HepG2 (cell line): Measurements from ENCODE around the gene PRDX5. TPM values are rescaled to one million over a fixed set of nuclear protein-coding genes. Genes with fewer than 3 reads are reported as not detected.

ENCODE experiments used
- FOXJ3 ChIP-seq: sonication (generic); formaldehyde crosslinking; IDR thresholded peaks from 2 replicates; pipeline ENCODE4 v1.4.0; 2020; ENCODE audit warnings: missing genetic modification reagents, mild to moderate bottlenecking, borderline replicate concordance
- GZF1 ChIP-seq: sonication (generic); formaldehyde crosslinking; IDR thresholded peaks from 2 replicates; pipeline ENCODE4 v1.5.1; 2020; ENCODE audit warnings: mild to moderate bottlenecking, missing genetic modification reagents
- HOXA5 ChIP-seq: sonication (generic); formaldehyde crosslinking; IDR thresholded peaks from 2 replicates; pipeline ENCODE4 v1.4.0; 2020; ENCODE audit warnings: missing genetic modification reagents
- HOXA9 ChIP-seq: sonication (generic); formaldehyde crosslinking; IDR thresholded peaks from 2 replicates; pipeline ENCODE4 v1.8.1; 2022; ENCODE audit warnings: missing genetic modification reagents, mild to moderate bottlenecking, moderate library complexity, borderline replicate concordance
- JUND ChIP-seq: sonication (generic); formaldehyde crosslinking; IDR thresholded peaks from 2 replicates; pipeline ENCODE4 v1.8.0; 2022; ENCODE audit warnings: mild to moderate bottlenecking, missing genetic modification reagents
- KLF12 ChIP-seq: sonication (generic); formaldehyde crosslinking; IDR thresholded peaks from 2 replicates; pipeline ENCODE4 v1.4.0; 2020; ENCODE audit warnings: missing genetic modification reagents, borderline replicate concordance
- MAZ ChIP-seq, 2 experiments: sonication (generic) in 1 of 2; formaldehyde crosslinking in 1 of 2; IDR thresholded peaks; 2 replicates each; pipeline versions ENCODE4 v1.5.0 to v1.6.1; 2012 to 2020; ENCODE audit warnings: low read depth in 2 of 2, mild to moderate bottlenecking in 2 of 2, borderline replicate concordance in 1 of 2, improper control_type of control experiment in 1 of 2, low read length in 1 of 2, missing genetic modification reagents in 1 of 2, moderate library complexity in 1 of 2
- MXI1 ChIP-seq: IDR thresholded peaks from 3 replicates; pipeline ENCODE4 v1.6.1; 2012; ENCODE audit warnings: low read depth, low read length, inconsistent platforms, borderline replicate concordance
- NCOA5 ChIP-seq: sonication (generic); formaldehyde crosslinking; IDR thresholded peaks from 2 replicates; pipeline ENCODE4 v1.4.0; 2020; ENCODE audit warnings: missing genetic modification reagents
- PAF1 ChIP-seq: IDR thresholded peaks from 2 replicates; pipeline ENCODE4 v1.6.1; 2016; ENCODE audit warnings: missing genetic modification reagents, missing compliant biosample characterization
- RARG ChIP-seq: sonication (generic); formaldehyde crosslinking; IDR thresholded peaks from 2 replicates; pipeline ENCODE4 v1.4.0; 2020; ENCODE audit warnings: low read depth, mild to moderate bottlenecking, missing genetic modification reagents
- REXO4 ChIP-seq: sonication (generic); formaldehyde crosslinking; IDR thresholded peaks from 2 replicates; pipeline ENCODE4 v1.8.0; 2022; ENCODE audit warnings: missing genetic modification reagents, mild to moderate bottlenecking, borderline replicate concordance
- SAP130 ChIP-seq: IDR thresholded peaks from 2 replicates; pipeline ENCODE4 v1.6.1; 2016; ENCODE audit warnings: low read depth
- SPEN ChIP-seq: sonication (generic); formaldehyde crosslinking; IDR thresholded peaks from 2 replicates; pipeline ENCODE4 v1.5.1; 2020; ENCODE audit warnings: low read depth, mild to moderate bottlenecking, missing genetic modification reagents
- TARDBP ChIP-seq: sonication (generic); formaldehyde crosslinking; IDR thresholded peaks from 2 replicates; pipeline ENCODE4 v1.8.0; 2022; ENCODE audit warnings: mild to moderate bottlenecking, missing genetic modification reagents
- TBP ChIP-seq: sonication (generic); formaldehyde crosslinking; IDR thresholded peaks from 2 replicates; pipeline ENCODE4 v1.5.0; 2020; ENCODE audit warnings: missing genetic modification reagents
- ZBTB3 ChIP-seq: sonication (generic); formaldehyde crosslinking; IDR thresholded peaks from 2 replicates; pipeline ENCODE4 v1.4.0; 2020; ENCODE audit warnings: low read depth, mild to moderate bottlenecking, moderate library complexity, missing genetic modification reagents, borderline replicate concordance
- ZFAT ChIP-seq: sonication (generic); formaldehyde crosslinking; conservative IDR thresholded peaks from 2 replicates; pipeline ENCODE4 v1.8.1; 2023; ENCODE audit warnings: missing genetic modification reagents, inconsistent platforms
- ZNF547 ChIP-seq: sonication (generic); formaldehyde crosslinking; IDR thresholded peaks from 2 replicates; pipeline ENCODE4 v1.5.1; 2020; ENCODE audit warnings: mild to moderate bottlenecking, missing genetic modification reagents
- ZNF552 ChIP-seq: sonication (generic); formaldehyde crosslinking; IDR thresholded peaks from 2 replicates; pipeline ENCODE4 v1.9.0; 2022; ENCODE audit warnings: missing genetic modification reagents, mild to moderate bottlenecking, borderline replicate concordance
- ZNF615 ChIP-seq: sonication (generic); formaldehyde crosslinking; IDR thresholded peaks from 2 replicates; pipeline ENCODE4 v1.5.0; 2020; ENCODE audit warnings: mild to moderate bottlenecking, missing genetic modification reagents, borderline replicate concordance
- ZNF766 ChIP-seq: sonication (generic); formaldehyde crosslinking; IDR thresholded peaks from 2 replicates; pipeline ENCODE4 v1.5.0; 2020; ENCODE audit warnings: missing genetic modification reagents, borderline replicate concordance
- ZNF839 ChIP-seq: sonication (generic); formaldehyde crosslinking; IDR thresholded peaks from 2 replicates; pipeline ENCODE4 v1.4.0; 2020; ENCODE audit warnings: missing genetic modification reagents, mild to moderate bottlenecking, borderline replicate concordance
- polyA plus RNA-seq, 8 experiments: library from polyadenylated mRNA; depleted of rRNA in 3 of 8; stranded (reverse) in 7 of 8; unstranded in 1 of 8; fragments of >200 nt; fragmentation: Illumina TruSeq in 4 of 8; extraction: Trizol in 4 of 8; gene quantifications; 2 replicates each; pipeline versions ENCODE4 v1.2.1 to v1.2.3, GENCODE V29; 2011 to 2016; ENCODE audit warnings: low read depth in 4 of 8, missing spikeins in 1 of 8, mixed read lengths in 1 of 8; ENCODE audit not compliant: insufficient read depth in 1 of 8
- total RNA-seq, 5 experiments: library from RNA; depleted of rRNA; stranded (reverse); fragments of >200 nt; fragmentation: Illumina TruSeq; extraction: Trizol; gene quantifications; 2 replicates each; pipeline ENCODE4 v1.2.3, GENCODE V29; 2016; ENCODE audit warnings: low read depth in 1 of 5
- TF ChIP-seq, protein P1 (sequence below): sonication (generic); formaldehyde crosslinking; conservative IDR thresholded peaks from 2 replicates; pipeline ENCODE4 v1.4.0; 2020; ENCODE audit warnings: missing genetic modification reagents
- TF ChIP-seq, protein P2 (sequence below): sonication (generic); formaldehyde crosslinking; IDR thresholded peaks from 2 replicates; pipeline ENCODE4 v1.8.1; 2022; ENCODE audit warnings: mild to moderate bottlenecking, missing genetic modification reagents

Gene PRDX5
- total and polyA plus RNA-seq, 2 of the 13 experiments (the other 11 are each of a cell fraction or from before 2014, with no cell fraction given): 215 to 311 TPM

GRCh38 chr11:64269540-64270220 is 48.2 kb upstream of the PRDX5 start (continued):
- TF ChIP-seq, protein P1, sequence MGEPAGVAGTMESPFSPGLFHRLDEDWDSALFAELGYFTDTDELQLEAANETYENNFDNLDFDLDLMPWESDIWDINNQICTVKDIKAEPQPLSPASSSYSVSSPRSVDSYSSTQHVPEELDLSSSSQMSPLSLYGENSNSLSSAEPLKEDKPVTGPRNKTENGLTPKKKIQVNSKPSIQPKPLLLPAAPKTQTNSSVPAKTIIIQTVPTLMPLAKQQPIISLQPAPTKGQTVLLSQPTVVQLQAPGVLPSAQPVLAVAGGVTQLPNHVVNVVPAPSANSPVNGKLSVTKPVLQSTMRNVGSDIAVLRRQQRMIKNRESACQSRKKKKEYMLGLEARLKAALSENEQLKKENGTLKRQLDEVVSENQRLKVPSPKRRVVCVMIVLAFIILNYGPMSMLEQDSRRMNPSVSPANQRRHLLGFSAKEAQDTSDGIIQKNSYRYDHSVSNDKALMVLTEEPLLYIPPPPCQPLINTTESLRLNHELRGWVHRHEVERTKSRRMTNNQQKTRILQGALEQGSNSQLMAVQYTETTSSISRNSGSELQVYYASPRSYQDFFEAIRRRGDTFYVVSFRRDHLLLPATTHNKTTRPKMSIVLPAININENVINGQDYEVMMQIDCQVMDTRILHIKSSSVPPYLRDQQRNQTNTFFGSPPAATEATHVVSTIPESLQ (CRISPR knock-in tag): 0 out of 2 replicates have a peak, but pooled peaks have one; percentile 54
- TF ChIP-seq ZBTB3 (no peak), HOXA5 (CRISPR knock-in tag) (peak; percentile 79), NCOA5 (CRISPR knock-in tag) (no peak), HOXA9 (CRISPR knock-in tag) (0 out of 2 replicates have a peak, but pooled peaks have one; percentile 22), ZNF839 (CRISPR knock-in tag) (no peak; the same call in none of the 2 replicates), MXI1 (peak; percentile 39; the same call in 1 of the 3 replicates), REXO4 (CRISPR knock-in tag) (no peak), PAF1 (CRISPR knock-in tag) (no peak), ZNF766 (CRISPR knock-in tag) (peak; percentile 29; the same call in 1 of the 2 replicates), ZNF615 (no peak), ZNF547 (CRISPR knock-in tag) (no peak; the same call in none of the 2 replicates), ZFAT (no peak), MAZ (IDR thresholded peaks at IDR 0.05; ENCODE audit: borderline replicate concordance, low read depth, low read length) (peak; percentile 96), MAZ (CRISPR knock-in tag; IDR thresholded peaks at IDR 0.05; ENCODE audit: low read depth) (peak; percentile 89), ZNF552 (CRISPR knock-in tag) (no peak), JUND (CRISPR knock-in tag) (no peak), SPEN (CRISPR knock-in tag) (no peak; the same call in none of the 2 replicates), SAP130 (peak; percentile 95), GZF1 (0 out of 2 replicates have a peak, but pooled peaks have one; percentile 65), KLF12 (CRISPR knock-in tag) (peak; percentile 92), TARDBP (CRISPR knock-in tag) (peak; percentile 98), TBP (CRISPR knock-in tag) (no peak), FOXJ3 (CRISPR knock-in tag) (peak; percentile 66; the same call in 1 of the 2 replicates), RARG (CRISPR knock-in tag) (no peak)
- TF ChIP-seq, protein P2, sequence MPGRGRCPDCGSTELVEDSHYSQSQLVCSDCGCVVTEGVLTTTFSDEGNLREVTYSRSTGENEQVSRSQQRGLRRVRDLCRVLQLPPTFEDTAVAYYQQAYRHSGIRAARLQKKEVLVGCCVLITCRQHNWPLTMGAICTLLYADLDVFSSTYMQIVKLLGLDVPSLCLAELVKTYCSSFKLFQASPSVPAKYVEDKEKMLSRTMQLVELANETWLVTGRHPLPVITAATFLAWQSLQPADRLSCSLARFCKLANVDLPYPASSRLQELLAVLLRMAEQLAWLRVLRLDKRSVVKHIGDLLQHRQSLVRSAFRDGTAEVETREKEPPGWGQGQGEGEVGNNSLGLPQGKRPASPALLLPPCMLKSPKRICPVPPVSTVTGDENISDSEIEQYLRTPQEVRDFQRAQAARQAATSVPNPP (CRISPR knock-in tag): no peak
